ENCODE data around the gene ATP9A.

The ATP9A gene

GRCh38 chr20:51567622-51568021, 200.6 kb downstream of the ATP9A start:
- no peak overlapping the region for H3K4me3 ChIP-seq (ENCODE audit: low read depth, low read length)
- no peak for TF ChIP-seq CTCF (IDR thresholded peaks at IDR 0.05; ENCODE audit: low read depth, low read length, missing control alignments)
- no peak for DNase-seq (ENCODE audit: low read depth)

- no peak for TF ChIP-seq CTCF (IDR thresholded peaks at IDR 0.05; ENCODE audit: low read depth, low read length, missing control alignments)
- no peak overlapping the region for H3K4me3 ChIP-seq (ENCODE audit: low read depth, low read length)
- no peak for DNase-seq (ENCODE audit: low read depth)
Measured at GRCh38 chr20:51566594-51566993, 201.6 kb downstream of the ATP9A start.

- no peak for TF ChIP-seq CTCF (IDR thresholded peaks at IDR 0.05; ENCODE audit: low read depth, low read length, missing control alignments)
- no peak for DNase-seq (ENCODE audit: low read depth)
- H3K4me3 ChIP-seq (ENCODE audit: low read depth, low read length), result no peak overlapping the region
Measured at GRCh38 chr20:51565298-51566144, 202.7 kb downstream of the ATP9A start.

- no peak for TF ChIP-seq CTCF (IDR thresholded peaks at IDR 0.05; ENCODE audit: low read depth, low read length, missing control alignments)
- no peak overlapping the region for H3K4me3 ChIP-seq (ENCODE audit: low read depth, low read length)
- DNase-seq (ENCODE audit: low read depth), result no peak
Measured at GRCh38 chr20:51563486-51564332, 204.5 kb downstream of the ATP9A start.

- DNase-seq (ENCODE audit: low read depth), result no peak
- H3K4me3 ChIP-seq (ENCODE audit: low read depth, low read length), result no peak overlapping the region
- TF ChIP-seq CTCF (IDR thresholded peaks at IDR 0.05; ENCODE audit: low read depth, low read length, missing control alignments), result no peak
Measured at GRCh38 chr20:51563174-51563485, 205.1 kb downstream of the ATP9A start.

GRCh38 chr20:51562332-51563173, 205.6 kb downstream of the ATP9A start:
- DNase-seq (ENCODE audit: low read depth), result no peak
- H3K4me3 ChIP-seq (ENCODE audit: low read depth, low read length), result no peak overlapping the region; the same call in 1 of the 2 replicates
- no peak for TF ChIP-seq CTCF (IDR thresholded peaks at IDR 0.05; ENCODE audit: low read depth, low read length, missing control alignments)
